Activated T-helper 1 cell treated with anti-CD3 and anti-CD28 coated beads, Interleukin-12 subunit alpha, Interleukin-12 subunit beta, Interleukin-2, Interleukin-4 antibody, amounts not matched to agents 30 ng/mL and 10 ng/mL and 1 ng/mL, durations not matched to agents 14 hours and 24 hours and 36 hours (primary cell): Measurements from ENCODE around the gene TIGD6. TPM values are rescaled to one million over a fixed set of nuclear protein-coding genes. Genes with fewer than 3 reads are reported as not detected.
A peak's percentile ranks its signal among the peaks of the same experiment; 100 is the strongest.
"Not testable (repeated sequence)": the region's sequence is repeated elsewhere in the genome, so short reads cannot be mapped to it uniquely, and the experiment has no call there.

Experiments
- DNase-seq: peaks from one replicate; pipeline ENCODE4 v3.0.0; 2021; ENCODE audit warnings: low spot score
- H3K27ac Mint-ChIP-seq: one replicate; pipeline ENCODE4 v1.8.0; 2021; ENCODE audit warnings: mild to moderate bottlenecking, mixed read lengths
- H3K27me3 Mint-ChIP-seq: one replicate; pipeline ENCODE4 v1.8.0; 2022; ENCODE audit warnings: mild to moderate bottlenecking, moderate library complexity, mixed read lengths; ENCODE audit not compliant: insufficient read depth
- H3K36me3 Mint-ChIP-seq: one replicate; pipeline ENCODE4 v1.8.0; 2021; ENCODE audit warnings: low read depth, mixed read lengths
- H3K4me1 Mint-ChIP-seq: one replicate; pipeline ENCODE4 v1.8.0; 2021; ENCODE audit warnings: low read depth, mixed read lengths
- H3K4me3 Mint-ChIP-seq: one replicate; pipeline ENCODE4 v1.8.0; 2021; ENCODE audit warnings: mild to moderate bottlenecking, moderate library complexity, mixed read lengths
- H3K9me3 Mint-ChIP-seq: one replicate; pipeline ENCODE4 v1.8.0; 2021; ENCODE audit warnings: mixed read lengths
- intact Hi-C: fragments of 100-400 bp; cut with micrococcal nuclease; formaldehyde crosslinking; loops from one replicate; pipeline ENCODE4 v1.15.1; 2024
- total RNA-seq: library from RNA; stranded (reverse); gene quantifications from 2 replicates; pipeline ENCODE4 v1.2.3, GENCODE V29; 2022

TIGD6 gene
- total RNA-seq, 1 donor from 2014 or later, result 2.4 TPM

DNA sequence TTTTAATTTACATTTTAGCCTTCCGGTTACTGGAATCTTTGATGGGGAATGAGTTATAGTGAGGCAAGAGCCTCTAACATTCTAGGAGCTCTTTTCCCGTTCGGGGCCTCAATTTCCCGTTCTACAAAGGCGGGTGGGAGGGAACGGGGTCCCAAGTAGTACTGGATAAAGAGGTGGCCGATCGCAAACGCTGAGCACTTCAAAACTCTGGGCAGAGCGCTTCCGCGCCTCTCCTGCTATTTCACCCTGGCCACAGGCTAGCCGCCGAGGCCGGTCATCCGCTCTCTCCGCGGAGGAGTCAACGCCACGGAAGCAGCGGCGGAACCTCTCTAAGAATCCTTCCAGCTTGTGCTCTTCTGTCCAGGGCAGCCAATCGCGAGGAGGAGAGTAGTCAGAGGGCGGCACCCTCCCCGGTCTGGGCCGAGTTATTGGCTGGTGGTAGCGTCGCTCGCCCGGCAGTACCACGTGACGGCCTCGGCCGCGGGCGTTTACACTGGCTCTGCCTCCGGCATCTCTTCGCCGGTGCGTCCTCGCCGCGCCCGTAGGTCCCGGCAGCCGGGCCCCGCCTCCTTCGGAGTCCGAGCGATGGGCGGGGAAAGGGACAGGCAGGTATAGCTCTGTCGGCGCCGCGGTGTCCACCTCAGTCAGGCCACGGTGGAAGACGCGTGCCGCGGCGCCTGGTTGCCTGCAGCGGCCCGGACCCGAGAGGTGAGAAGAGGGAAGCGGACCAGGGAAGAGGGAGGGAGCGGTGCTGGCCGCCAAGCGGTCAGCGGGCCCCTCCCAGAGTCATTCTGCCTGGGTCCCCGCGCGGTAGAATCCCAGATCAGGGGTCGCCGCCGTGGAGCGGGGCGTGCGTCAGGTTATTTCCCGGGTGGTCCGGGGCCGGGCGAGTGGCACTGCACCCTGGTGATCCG, 39.9 kb downstream of the TIGD6 start, which contains the start of gene SLC26A2:
SLC26A2 (plus strand) TSS at position 487 of the 914 bp plus-strand sequence. CDS start 16,895 bp downstream, outside the sequence.
- Mint-ChIP-seq H3K27me3 (no peaks in the 10 kb centered on the region), H3K4me1 (peaks cover 37% of the 10 kb centered on the region), H3K36me3 (peaks cover 11% of the 10 kb centered on the region), H3K4me3 (peak within 1 kb of the TSS; percentile 95), H3K9me3 (no peaks in the 10 kb centered on the region), H3K27ac (peak within 1 kb of the TSS; percentile 100)
- DNase-seq, result peak; percentile 94
- intact Hi-C loops, result loop anchor here (1.0 to 5.0 kb wide), 9 partner anchors 30 to 740 kb away; partner anchors contain the start of genes HMGXB3, PCYOX1L, RBM22 and RPS14

DNA sequence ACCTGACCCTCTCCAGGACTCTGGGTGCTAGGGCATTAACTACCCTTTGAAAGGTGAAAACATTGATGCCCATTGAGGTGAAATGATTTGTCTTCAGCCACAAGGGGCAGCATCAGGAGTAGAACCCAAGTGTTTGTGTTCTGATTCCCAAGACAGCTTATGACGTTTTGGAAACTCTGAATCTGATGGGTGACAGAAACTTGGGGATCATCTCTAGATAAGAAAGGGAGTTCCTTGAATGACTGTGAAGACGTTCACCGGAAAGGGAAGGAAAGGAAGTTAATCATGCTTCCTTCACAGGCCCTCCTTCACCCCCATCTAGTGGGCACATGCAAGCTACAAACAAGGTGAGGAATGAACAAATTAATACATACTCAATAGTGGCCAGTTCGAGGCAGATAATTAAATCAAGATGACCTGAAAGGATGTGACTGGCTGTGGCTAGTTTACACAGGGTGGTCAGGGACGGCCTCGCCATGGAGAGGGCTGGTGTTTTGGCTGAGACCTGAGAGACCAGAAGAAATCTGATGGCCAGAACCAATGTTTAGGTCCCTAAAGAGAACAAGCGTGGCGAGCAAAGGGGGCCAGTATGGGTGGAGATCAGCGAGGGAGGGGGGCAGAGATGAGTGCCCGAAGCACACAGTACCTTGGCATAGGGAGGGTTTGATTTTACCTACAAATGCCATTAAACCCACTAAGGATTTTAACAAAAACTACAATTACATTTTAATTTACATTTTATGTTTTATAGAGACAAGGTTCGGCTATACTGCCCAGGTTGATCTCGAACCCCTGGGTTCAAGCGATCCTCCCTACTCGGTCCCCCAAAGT, 40.8 kb downstream of the TIGD6 start:
- DNase-seq, result peak; percentile 38
- H3K27ac Mint-ChIP-seq, result peak overlapping the region; percentile 100
- H3K36me3 Mint-ChIP-seq, result peaks cover 11% of the 10 kb centered on the region
- H3K4me1 Mint-ChIP-seq, result peaks cover 37% of the 10 kb centered on the region
- H3K27me3 Mint-ChIP-seq, result no peaks in the 10 kb centered on the region
- peak overlapping the region; percentile 95 for H3K4me3 Mint-ChIP-seq
- intact Hi-C loops, result loop anchor here (1.0 to 10.0 kb wide), 12 partner anchors 31 to 741 kb away; partner anchors contain the start of genes CSNK1A1, GRPEL2, HMGXB3 and PCYOX1L
- no peaks in the 10 kb centered on the region for H3K9me3 Mint-ChIP-seq

GRCh38 chr5:149957855-149958254, 42.6 kb downstream of the TIGD6 start:
- DNase-seq, result no peak
- Mint-ChIP-seq H3K4me3 (no peak overlapping the region), H3K4me1 (peaks cover 37% of the 10 kb centered on the region), H3K9me3 (no peaks in the 10 kb centered on the region), H3K36me3 (peaks cover 11% of the 10 kb centered on the region), H3K27ac (no peak overlapping the region), H3K27me3 (no peaks in the 10 kb centered on the region)
- intact Hi-C loops, result loop anchor here (10.0 kb wide), 1 partner anchor 613 kb away; the partner anchor contains the start of gene GRPEL2

- Mint-ChIP-seq H3K4me3 (no peak overlapping the region), H3K27me3 (no peaks in the 10 kb centered on the region), H3K4me1 (peaks cover 25% of the 10 kb centered on the region), H3K9me3 (no peaks in the 10 kb centered on the region), H3K36me3 (peaks cover 6% of the 10 kb centered on the region), H3K27ac (no peak overlapping the region)
- no peak for DNase-seq
- intact Hi-C loops, result loop anchor here (10.0 kb wide), 1 partner anchor 612 kb away; the partner anchor contains the start of gene GRPEL2
These were observed 43.8 kb downstream of the TIGD6 start for GRCh38 chr5:149956685-149957084.

DNA sequence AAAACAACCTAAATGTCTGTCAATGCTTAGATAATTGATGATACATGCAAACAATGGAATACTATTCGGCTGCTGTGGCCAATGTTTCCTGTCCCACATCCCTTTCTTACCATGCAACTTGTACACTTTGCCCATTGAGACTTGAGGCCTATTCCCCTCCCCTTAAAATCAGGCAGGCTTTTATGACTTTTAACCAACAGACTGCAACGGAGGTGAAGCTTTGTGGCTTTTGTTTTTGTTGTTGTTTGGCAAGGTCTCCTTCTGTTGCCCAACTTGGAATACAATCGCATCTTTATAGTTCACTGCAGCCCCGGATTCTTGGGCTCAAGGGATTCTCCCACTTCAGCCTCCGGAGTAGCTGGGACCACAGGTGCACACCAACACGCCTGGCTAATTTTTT, 45.7 kb downstream of the TIGD6 start:
- no peaks in the 10 kb centered on the region for H3K9me3 Mint-ChIP-seq
- peaks cover 11% of the 10 kb centered on the region for H3K4me1 Mint-ChIP-seq
- peaks cover 1% of the 10 kb centered on the region for H3K27me3 Mint-ChIP-seq
- H3K4me3 Mint-ChIP-seq, result no peak overlapping the region
- H3K36me3 Mint-ChIP-seq, result peaks cover 4% of the 10 kb centered on the region
- no peak for DNase-seq
- intact Hi-C loops, result loop anchor here (10.0 kb wide), 1 partner anchor 610 kb away; the partner anchor contains the start of gene GRPEL2
- no peak overlapping the region for H3K27ac Mint-ChIP-seq

DNA sequence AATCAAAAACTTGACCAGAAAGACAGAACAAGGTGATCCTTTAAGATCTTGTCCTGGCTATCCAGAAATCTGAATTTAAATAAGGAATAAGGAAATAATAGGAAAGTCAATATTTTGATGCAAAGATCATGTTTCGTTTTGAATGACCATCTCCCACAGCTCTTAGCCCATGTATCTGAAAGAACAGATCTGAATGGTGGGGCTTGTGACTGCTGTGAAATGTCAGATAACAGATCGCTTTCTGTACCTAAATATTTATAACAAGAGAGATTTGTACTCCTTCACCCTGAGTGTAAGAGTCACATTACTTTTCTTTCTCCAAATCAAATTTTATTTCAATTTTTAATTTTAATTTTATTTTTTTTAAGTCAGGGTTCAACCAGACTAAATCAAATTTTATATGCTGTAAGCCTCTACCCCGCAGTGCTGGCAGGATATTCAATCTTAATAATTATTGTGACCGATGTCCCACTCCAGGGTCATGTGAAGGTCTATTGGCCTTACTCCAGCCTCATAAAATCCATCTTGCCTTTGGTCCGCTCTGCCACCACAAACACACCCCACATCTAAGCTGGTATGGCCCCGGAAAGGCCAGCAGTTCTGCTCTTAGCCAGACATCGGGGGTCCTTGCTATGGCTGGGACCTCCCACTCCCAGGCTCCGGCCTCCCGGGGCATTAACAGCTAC, 46.9 kb downstream of the TIGD6 start:
- no peaks in the 10 kb centered on the region for H3K36me3 Mint-ChIP-seq
- intact Hi-C loops, result loop anchor here (10.0 kb wide), 1 partner anchor 609 kb away; the partner anchor contains the start of gene GRPEL2
- H3K27me3 Mint-ChIP-seq, result peaks cover 3% of the 10 kb centered on the region
- no peak overlapping the region for H3K4me3 Mint-ChIP-seq
- no peak overlapping the region for H3K27ac Mint-ChIP-seq
- no peak for DNase-seq
- H3K9me3 Mint-ChIP-seq, result no peaks in the 10 kb centered on the region
- no peaks in the 10 kb centered on the region for H3K4me1 Mint-ChIP-seq

DNA sequence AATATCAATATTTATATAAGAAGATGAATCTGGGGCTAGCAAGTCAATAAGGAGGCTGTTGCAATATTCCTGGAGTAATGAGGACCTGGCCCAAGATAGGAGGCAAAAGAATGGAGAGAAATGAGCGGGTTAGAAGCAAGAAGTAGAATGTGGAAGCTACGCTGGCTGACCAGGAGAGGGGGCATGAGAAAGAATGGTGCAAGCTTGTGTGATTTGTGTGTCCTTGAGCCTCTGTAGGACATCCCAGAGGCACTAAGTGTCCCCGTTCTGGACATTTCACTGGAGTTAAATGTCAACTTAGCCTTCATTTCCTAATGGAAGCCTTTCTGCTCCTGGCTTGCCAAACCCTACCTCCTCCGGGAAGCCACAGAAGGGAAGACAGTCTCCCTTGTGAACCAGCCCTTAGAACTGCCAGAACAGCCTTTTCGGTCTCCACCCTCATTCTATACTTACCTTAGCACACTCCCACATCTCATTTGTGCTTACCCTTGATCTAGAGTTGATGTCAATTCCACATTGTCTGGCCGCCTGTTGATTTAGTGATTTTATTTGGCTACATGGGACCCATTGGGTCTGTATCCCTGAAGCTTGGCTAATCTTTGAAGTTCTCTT, 49.2 kb downstream of the TIGD6 start:
- intact Hi-C loops, result loop anchor here (10.0 kb wide), 1 partner anchor 606 kb away; the partner anchor contains the start of gene GRPEL2
- no peaks in the 10 kb centered on the region for H3K9me3 Mint-ChIP-seq
- H3K4me1 Mint-ChIP-seq, result no peaks in the 10 kb centered on the region
- H3K4me3 Mint-ChIP-seq, result no peak overlapping the region
- H3K27ac Mint-ChIP-seq, result no peak overlapping the region
- DNase-seq, result no peak
- no peaks in the 10 kb centered on the region for H3K36me3 Mint-ChIP-seq
- peaks cover 3% of the 10 kb centered on the region for H3K27me3 Mint-ChIP-seq

DNA sequence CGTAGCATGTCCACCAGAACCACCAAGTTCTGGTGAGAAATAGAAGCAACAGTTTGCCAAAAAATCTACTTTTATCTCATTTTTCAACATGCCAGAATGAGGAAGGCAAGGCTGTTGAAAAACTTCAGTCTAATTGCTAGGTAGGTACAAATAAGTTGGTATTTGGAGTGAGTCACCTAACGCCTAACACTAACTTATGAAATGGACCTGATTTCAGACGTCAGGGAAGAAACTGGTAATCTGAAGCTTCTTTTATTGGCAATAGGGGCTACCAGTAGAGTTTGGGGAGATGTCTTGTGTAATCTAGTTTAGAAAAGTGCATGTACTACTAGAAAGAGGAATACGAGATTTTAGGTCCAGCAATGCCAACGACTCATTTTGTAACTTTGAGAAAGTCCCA, 51.5 kb downstream of the TIGD6 start:
- intact Hi-C loops, result no loop called here
- Mint-ChIP-seq H3K27me3 (peaks cover 3% of the 10 kb centered on the region), H3K4me3 (no peak overlapping the region), H3K4me1 (no peaks in the 10 kb centered on the region), H3K9me3 (no peaks in the 10 kb centered on the region), H3K27ac (no peak overlapping the region), H3K36me3 (no peaks in the 10 kb centered on the region)
- DNase-seq, result no peak

- Mint-ChIP-seq H3K27me3 (peaks cover 3% of the 10 kb centered on the region), H3K4me1 (no peaks in the 10 kb centered on the region), H3K9me3 (no peaks in the 10 kb centered on the region), H3K4me3 (no peak overlapping the region), H3K27ac (no peak overlapping the region), H3K36me3 (no peaks in the 10 kb centered on the region)
- DNase-seq, result no peak
- intact Hi-C loops, result no loop called here
These were observed 54.3 kb downstream of the TIGD6 start for GRCh38 chr5:149946118-149946517.

- peaks cover 2% of the 10 kb centered on the region for H3K27me3 Mint-ChIP-seq
These were observed 55.8 kb downstream of the TIGD6 start, which contains the start of gene PDE6A for GRCh38 chr5:149944666-149945065. PDE6A (minus strand) TSS chr5:149944793; CDS start chr5:149944673, 120 bp downstream.

DNA sequence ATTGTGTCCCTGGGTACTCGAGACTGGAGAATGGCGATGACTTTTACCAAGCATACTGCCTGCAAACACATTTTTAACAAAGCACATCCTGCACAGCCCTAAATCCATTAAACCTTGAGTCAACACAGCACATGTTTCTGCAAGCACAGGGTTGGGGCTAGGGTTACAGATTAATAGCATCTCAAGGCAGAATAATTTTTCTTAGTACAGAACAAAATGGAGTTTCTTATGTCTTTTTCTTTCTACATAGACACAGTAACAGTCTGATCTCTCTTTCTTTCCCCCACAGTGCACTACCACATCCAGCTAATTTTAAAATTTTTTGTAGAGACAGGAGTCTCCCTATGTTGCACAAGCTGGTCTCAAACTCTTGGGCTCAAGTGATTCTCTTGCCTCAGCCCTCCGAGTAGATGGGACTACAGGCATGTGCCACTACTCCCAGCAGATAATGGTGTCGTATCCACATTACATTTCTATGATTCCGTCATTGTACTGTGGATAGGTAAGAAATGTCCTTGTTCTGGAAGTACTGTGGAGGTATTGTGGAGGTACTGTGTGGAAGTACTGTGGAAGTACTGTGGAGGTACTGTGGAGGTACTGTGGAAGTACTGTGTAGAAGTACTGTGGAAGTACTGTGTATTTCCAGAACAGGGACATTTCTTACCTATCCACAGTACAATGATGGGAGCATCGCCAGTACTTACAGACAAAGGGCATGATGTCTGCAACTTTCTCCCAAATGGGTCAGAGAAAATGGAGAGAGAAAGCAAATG, 57.1 kb downstream of the TIGD6 start:
- intact Hi-C loops, H3K4me3 Mint-ChIP-seq, H3K27me3 Mint-ChIP-seq, DNase-seq, H3K27ac Mint-ChIP-seq, H3K36me3 Mint-ChIP-seq, H3K9me3 Mint-ChIP-seq, H3K4me1 Mint-ChIP-seq: not testable (repeated sequence)

More at GRCh38 chr5:149944666-149945065, 55.8 kb downstream of the TIGD6 start, which contains the start of gene PDE6A:
- intact Hi-C loops, result no loop called here
- Mint-ChIP-seq H3K36me3 (no peaks in the 10 kb centered on the region), H3K4me1 (no peaks in the 10 kb centered on the region), H3K4me3 (no peak within 1 kb of the TSS), H3K27ac (no peak within 1 kb of the TSS), H3K9me3 (no peaks in the 10 kb centered on the region)
- DNase-seq, result no peak
